ENCODE data around the gene SLC47A1.
"Not testable (repeated sequence)": the region's sequence is repeated elsewhere in the genome, so short reads cannot be mapped to it uniquely, and the experiment has no call there.

The SLC47A1 gene

DNA sequence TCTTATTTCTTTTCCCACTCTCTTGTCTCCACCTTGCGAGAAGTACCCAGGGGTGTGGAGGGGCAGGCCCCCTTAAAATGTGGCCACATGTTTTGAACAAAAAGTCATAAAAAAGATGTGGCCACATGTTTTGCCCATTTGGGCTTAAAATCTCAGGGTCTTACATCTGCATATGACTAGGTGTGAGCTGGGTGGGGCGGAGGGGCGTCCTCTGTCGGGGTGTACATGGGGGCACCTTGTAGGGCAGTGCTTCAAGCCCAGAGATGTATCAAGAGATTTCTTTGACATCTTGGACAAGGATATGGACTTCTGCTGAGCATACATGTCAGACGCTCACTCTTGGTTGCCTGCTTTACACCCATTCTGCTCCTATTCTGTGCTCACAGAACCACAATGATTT, 13.0 kb upstream of the SLC47A1 start:
- DNase-seq: no peak

DNA sequence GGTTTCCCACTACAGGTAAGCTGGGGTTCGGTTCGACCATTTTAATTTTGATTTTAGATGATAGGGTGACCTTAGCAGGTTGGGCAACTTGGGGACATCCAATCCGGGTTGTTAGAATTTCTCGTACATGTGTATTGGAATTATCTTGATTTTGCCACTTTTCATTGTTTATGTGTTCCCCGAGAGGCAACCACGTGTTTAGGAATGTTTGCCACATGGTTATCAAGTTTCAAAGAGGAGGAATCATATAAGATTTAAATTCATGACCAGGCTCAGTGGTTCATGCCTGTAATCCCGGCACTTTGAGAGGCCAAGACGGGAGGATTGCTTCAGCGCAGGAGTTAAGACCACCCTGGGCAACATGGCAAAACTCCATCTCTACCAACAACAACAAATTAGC, 10.0 kb upstream of the SLC47A1 start:
- no peak for DNase-seq

DNA sequence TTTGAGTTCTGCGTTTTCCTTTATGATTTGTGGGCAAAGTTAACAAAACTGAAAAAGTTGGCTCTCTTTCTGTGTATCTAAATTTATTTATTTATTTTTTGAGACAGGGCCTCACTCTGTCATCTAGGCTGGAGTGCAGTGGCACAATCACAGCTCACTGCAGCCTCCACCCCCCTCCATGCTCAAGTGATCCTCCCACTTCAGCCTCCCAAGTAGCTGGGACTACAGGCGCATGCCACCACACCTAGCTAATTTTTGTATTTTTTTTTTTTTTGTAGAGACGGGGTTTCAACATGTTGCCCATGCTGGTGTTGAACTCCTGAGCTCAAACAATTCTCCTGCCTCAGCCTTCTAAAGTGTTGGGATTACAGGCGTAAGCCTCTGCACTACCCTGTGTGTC, 6.7 kb upstream of the SLC47A1 start:
- DNase-seq: not testable (repeated sequence)

DNA sequence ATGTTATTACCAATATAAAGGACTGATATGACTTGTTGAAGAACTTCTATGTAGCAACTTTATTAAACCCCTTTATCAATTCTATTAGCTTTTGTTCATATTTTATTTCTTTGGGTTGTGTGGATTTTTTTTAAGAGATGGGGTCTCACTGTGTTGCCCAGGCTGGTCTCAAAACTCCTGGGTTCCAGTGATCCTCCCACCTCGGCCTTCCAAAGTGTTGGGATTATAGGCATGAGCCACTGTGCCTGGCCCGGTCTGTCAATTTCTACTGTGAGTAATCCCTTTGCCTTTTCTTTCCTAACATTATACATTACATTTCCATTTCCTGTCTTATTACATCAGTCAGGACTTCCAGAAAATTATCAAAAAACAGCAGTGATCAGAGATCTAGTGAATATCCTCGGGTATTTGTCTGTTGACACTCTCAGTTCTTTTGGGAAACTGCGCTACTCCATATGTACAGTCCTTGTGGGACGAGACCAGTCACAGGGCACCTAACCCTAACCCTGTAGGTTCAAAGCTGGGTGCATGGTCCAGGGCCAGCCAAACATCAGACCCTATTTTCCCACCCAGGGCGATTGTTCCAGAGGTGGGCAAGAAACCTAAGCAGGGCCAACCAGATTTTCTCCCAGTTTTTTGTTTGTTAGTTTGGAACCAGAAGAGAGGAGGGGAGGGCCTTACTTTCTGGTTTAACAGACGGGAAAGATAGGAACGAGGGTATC, 1.7 kb upstream of the SLC47A1 start:
- DNase-seq: no peak

DNA sequence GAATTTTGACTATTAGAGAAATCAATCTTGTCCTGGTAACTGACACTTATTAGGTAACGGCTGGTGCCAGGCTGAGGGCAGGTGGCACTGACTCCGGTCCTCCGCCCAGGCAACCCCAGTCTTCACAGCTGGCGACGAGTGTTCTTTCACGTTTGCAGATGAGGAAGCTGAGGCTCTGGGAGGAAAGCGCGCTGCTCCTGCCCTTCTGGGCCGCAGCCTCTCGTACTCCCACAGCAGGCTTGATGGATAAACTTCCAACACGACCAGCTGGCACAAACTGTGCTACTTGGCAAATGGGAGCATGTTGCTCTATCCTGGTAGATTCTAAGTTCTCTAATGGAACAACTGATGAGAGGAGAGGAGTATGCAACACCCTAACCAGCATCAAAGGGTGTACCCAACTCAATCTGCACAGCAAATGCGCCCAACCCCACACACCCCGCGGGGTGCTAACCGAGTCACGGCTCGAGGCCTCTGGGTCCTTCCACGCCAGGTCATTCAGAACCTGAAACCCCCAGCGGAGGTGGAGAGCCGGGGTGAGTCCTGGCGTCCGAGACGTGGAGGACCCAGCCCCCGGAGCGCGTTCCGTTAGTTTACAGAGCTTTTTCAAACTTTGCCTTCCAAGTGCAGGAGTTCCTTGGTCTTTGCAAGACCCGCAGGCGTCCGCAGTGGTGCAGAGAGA, 477 bp upstream of the SLC47A1 start:
- no peak for DNase-seq

DNA sequence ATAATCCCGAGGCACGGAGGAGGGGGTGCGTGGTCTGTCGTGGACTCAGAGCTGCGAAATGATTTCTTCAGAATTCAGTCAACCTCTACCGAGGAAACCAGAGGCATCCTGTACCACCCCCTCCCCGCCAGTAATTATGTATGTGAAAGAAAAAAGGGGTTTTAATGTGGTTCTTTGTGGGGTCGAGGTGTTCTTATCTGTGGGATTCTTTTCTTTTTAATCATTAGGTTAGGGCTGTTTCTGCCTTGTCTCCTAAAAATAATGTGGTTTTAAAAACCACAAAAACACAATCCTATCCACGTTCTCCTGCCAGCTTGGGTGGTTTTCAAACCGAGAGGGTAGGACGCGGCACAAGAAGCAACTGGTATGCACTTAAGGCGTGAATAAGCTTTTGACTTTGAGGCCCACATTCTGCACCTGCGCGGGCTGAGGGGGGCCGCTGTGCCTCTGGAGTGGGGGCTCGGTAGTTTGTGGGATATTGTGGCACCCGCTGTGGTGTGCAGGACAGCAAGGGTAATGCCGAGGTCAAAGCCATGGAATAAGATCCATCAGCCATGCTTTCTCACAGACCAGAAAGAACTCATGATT, 1.0 kb downstream of the SLC47A1 start:
- no peak for DNase-seq

DNA sequence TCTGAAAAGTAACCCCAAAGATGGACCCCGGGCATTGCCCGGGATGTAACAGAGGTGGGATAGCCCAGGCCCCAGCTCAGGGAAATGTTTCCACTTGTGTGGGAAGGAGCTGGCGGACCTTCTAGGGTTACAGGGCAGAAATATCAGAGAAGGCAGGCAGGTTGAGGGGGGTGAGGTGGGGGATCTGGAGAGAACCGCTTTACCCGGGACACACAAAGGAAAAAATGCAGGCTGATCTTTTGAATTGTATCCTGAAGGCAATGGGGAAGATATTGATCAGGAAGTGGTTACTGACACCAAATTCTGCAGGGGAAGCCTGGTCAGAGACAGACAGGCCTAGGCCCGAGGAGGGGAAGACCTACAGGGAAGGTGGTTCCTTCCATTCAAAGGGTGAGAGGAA, 3.5 kb downstream of the SLC47A1 start:
- DNase-seq: no peak

DNA sequence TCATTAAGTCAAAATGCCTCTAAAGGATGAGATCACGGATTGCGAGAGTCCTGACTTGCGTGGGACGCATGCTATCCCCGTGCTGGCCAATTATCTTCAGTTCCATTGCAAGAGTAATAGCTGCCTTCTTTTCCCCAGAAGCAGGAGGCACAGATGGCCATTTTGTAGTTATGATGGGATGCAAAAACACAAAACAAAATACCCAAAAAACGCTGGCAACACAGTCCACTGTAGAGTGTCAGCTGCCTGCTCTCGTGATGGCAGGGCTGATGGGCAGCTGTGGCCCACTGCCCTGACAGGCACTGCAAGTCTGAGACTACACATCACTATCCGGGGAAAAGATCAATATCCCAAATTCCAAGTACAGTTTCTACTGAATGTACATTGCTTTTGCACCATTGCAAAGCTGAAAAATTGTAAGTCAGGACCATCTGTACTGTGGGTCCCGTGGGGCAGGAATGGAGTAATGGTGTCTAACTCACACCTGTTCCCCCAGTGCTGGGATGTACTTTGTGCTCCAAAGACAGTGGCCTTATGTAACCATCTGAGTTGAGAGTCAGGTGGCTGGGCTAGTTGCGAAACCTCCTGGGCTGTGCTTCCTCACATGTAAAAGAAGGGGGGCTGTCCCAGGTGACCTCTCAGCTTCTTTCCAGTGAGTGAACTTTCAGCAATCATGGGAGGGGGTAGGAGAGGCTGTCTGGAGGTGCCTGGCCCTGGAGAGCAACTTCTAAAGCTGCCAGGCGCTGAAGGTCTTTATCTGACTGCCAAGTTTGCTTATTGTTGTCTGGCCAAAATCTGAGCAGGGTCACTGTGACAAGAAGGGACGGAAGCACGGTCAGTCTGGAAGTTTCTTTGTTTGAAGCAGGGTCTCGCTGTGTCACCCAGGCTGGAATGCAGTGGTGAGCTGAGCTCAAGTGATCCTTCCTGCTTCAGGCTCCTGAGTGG, 4.7 kb downstream of the SLC47A1 start:
- DNase-seq: no peak

DNA sequence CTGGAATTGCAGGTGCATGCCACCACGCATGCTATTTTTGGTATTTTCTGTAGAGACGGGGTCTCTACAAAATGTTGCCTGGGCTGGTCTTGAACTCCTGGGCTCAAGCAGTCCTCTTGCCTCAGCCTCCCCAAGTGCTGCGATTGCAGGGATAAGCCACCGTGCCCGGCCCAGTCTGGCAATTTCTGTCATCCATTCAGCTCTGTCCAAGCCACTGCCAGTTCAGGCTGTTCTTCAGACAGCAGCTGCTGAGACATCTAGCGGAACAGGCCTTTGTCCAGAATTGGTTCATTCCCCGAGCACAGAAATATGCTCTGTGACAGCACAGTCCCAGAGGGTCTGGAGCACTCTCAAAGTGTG, 5.4 kb downstream of the SLC47A1 start:
- DNase-seq: no peak

DNA sequence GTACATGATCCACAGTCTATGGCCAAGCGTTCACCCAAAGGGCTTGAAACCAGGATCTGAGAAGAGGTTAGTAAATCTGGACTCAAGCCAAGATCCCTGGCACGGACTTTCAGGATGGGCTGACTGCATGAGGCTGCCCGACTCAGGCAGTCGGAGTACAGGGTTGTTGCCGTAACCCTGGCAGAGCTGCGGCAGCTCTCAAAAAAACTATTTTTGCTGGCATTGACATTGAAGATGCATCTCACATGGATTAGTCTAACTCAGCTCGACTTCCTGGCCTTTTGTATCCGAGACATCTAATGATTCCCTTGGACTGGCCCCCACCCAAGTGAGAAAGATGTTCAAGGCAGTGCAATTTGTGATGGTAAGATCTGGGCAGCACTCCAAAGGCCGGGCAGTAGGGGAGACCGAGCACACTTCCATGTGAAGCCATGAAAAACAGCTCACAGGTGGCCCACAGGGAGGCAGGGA, 6.2 kb downstream of the SLC47A1 start:
- no peak for DNase-seq

DNA sequence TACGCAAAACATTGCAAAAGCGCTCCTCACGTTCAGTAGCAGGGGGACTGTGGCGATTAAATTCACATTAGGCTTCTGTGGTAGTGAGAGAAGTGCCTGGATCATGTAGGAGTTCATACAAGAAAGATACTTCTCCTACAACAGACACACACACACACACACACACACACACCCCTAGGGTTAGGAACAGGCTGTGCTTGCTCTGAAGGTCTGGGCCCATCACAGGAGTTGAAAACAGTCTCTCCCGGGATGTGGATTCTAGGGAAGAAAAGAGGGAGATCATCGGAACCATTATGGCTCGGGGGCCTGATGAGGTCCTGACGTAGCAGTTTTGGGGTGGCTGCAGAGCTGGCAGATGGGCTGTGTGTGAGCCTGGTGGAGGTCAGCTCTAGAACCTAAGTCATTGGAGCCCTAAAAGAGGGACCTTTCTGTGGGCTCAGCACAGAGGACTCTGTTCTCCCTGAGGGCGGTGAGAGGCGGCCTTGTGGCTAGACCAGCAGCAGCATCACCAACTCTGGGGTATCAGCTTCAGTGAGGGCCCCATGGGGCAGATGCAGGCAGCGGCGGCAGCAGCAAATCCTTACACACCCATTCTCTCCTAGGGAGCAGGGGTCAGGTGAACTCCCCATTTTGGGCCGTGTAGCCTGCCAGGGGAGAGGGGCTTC, 7.2 kb downstream of the SLC47A1 start:
- no peak for DNase-seq

DNA sequence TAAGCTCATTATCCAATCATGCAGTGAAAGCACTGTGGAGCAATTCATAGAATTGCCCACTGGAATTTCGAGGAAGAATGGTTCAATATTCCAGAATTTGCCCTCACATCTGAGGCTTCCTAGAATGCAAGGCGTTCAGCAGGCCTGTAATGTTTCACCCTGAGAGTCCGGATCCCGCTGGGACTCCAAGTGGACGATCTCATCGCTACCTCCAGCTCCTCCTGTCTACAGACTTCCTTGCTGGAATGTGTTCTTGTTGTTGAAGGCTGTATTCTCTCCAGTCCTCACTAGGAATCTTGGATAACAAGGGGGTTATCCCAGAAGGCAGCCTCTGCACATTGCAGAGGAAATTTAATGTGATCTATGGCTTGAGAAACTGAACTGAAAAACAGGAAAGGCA, 7.8 kb downstream of the SLC47A1 start:
- DNase-seq: no peak

DNA sequence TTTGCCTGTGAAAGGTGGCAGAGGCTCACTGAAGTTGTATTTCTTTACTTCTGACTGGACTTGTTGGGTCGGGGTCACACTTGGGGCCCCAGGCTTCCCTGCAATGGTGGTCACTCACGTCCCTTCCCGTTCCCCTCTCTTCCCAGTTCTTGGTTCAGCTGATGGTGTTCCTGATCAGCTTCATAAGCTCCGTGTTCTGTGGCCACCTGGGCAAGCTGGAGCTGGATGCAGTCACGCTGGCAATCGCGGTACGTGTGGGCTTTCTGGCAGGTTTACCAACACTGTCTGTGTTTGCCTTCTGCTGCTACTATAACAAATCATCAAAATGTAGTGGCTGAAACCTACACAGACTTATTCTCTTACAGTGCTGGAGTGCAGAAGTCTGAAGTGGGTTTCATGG, 8.6 kb downstream of the SLC47A1 start:
- DNase-seq: no peak

DNA sequence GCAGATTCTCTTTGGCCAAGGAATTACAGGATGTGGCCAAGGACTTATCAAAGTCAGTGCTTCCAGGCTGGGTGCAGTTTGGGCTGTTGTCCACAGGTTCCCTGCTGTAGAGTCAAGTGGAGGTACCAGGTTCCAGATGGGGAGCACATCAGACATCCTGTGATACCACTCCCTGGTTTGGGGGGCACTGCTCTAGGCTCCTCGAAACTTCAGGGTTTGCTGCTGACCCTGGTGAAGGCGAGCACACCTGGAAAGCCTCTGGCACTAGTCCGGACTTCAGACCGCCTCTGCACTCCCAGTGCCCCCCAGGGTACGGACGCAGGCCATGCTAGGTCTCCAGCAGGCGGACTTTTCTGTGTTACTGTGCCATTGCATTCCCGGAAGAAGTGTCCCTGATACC, 10.7 kb downstream of the SLC47A1 start:
- DNase-seq: no peak

DNA sequence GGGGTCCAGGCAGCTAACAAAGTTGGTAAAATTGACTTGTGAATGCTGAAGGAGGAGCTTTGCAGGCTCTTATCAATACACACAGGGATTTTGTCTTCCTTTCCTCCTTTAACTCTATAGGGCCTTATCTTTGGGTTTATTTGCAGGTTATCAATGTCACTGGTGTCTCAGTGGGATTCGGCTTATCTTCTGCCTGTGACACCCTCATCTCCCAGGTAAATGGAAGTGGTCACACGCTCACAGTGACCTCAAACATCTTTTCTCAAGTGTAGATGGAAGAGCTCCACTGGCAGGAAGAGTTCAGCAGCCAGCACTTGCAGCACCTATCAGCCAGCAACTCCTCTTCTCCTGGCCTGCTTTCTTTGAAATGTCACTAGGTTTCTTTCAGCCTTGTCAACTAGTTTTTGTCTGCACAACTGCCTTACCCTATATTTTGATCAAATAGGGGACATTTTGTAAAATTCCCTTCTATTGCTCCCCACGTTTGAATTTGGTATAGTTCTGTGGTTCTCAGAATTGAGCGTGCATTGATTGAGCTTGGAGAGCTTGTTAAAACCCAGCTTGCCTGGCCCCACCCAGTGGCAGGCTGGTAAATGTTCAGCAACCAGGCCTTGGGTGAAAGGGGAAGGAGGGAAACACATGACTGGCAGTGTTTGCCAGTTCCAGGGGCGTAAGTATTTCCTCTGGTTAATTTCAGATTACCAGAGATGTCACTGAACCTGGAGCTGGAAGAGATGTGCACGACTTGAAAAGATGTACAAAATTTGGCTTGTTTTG, 12.8 kb downstream of the SLC47A1 start:
- no peak for DNase-seq

DNA sequence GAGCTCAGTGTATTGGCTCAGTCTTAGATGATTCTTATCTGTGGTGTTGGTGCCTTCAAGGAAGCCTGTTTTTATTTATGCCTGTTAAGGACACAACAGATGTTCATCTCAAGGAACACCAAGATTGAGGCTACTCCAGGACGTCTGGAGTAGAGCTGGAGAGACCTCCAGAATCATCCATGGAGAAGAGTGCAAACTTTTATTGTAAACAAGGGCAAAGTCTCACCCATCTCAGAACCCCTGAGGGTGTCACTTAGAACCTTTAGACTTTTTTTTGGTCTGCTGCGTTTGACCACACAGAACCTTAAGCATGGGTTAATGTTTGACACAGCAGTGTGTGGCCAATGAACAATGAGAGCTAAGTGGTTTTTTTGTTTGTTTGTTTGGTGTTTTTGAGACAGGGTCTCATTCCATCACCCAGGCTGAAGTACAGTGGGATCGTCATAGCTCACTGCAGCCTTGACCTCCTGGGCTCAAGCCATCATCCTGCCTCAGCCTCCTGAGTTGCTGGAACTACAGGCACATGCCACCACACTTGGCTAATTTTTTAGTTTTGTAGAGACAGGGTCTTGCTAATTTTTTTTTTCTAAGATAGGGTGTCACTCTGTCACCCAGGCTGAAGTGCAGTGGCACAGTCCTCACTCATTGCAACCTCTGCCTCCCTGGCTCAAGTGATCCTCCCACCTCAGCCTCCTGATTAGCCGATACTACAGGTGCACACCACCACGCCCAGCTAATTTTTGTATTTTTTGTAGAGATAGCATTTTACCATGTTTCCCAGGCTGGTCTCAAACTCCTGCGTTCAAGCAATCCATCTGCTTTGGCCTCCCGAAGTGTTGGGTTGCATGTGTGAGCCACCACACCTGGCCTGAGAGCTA, 16.3 kb downstream of the SLC47A1 start:
- no peak for DNase-seq

DNA sequence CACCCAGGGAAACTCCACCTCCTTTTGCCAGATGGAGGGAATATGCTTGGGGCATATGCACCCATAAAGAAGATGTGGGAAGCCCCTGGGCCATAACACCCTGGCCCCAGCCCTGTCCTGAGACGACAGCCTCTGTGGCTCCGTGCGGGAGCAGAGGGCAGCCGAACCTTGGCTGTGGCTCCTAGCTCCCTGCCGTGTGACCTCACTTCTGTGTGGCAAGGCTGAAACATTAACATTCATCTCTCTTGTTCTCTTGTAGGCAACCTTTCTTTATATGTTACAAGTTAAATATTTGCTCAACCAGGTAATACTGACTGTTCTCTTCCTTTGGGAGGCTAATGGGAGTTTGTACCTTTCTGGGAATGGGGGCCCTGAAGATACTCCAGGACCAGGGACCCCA, 17.5 kb downstream of the SLC47A1 start:
- DNase-seq: no peak

DNA sequence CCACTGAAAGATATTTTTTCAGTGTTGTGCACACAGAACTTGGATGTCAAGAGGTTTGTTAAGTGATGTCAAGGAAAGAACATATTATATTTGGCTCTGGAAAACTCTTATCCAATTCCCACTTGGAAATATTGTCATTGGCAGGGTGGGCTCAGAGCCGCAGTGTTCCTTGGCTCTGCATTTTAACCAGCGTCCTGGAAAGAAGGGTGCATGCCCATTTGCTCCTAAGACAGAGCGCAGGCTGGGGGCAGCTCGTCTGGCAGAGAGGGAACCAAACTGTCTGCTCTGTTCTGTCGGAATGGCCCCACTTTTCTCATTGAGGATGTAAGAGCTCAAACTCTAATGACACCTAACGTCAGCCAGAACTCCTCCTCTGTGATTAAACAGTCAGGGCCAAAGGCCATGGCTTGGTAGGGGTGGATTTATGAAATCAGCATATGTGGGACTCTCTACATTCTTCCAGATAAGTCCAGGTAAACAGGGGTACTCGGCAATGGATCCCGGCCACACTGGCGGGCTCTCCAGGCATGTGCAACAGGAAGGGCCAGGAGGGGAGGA, 18.0 kb downstream of the SLC47A1 start:
- no peak for DNase-seq

DNA sequence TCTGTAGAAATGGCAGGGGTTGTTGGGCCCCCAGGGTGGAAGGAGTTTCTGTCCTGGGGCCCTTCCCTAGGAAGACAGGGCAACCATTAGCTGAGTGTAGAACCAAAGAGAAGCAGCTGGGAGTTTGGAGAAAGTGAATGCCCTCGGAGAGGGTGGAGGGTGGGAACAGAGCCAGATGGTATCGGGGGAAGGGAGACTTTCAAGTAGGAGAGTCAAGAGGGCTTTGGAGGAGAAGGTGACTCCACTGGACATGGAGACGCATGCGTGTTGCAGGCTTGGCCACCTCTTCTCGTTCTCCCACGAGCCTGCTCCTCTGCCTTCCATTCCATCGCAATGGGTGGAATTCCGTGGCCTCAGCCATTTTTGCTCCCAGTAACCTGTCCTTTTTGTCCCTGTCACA, 19.4 kb downstream of the SLC47A1 start:
- no peak for DNase-seq

DNA sequence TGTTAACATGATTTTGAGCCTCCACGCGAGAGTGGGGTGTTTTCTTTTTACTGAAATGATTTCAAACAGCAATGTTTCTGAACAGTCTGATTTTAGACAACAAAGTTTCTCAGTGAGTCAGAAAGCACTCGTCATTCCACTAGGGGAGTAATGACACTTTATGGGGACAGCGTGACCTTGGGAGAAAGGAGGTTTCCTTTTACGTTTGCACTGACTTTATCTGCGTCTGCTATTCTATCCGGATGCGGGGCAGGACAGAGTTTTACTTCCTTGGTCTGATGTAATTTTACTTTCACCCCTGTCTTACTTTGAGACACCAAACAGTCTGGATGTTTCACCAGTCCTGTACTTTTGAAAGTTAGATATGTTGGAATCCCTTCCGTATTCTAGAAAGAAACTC, 20.7 kb downstream of the SLC47A1 start:
- DNase-seq: no peak

DNA sequence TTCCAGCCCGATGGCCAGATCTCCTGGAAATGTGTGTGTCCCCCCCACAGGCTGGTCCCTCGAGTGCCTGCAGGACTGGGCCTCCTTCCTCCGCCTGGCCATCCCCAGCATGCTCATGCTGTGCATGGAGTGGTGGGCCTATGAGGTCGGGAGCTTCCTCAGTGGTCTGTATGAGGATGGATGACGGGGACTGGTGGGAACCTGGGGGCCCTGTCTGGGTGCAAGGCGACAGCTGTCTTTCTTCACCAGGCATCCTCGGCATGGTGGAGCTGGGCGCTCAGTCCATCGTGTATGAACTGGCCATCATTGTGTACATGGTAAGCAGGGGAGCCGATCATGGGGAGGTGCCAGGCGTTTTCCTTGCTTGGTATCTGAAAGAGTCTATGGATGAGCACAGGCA, 22.1 kb downstream of the SLC47A1 start:
- DNase-seq: no peak

Data from activated CD4-positive, alpha-beta T cell treated with anti-CD3 and anti-CD28 coated beads for 1 hour (primary cell).